Ishikawa (cell line): ENCODE measurements around the gene RHEX.

Experiments
- CEBPB ChIP-seq: IDR thresholded peaks from 2 replicates; pipeline ENCODE4 v1.6.1; 2012
- CREB1 ChIP-seq: IDR thresholded peaks from 2 replicates; pipeline ENCODE4 v1.6.1; 2012; ENCODE audit warnings: low read depth
- EGR1 ChIP-seq: IDR thresholded peaks from 2 replicates; pipeline ENCODE4 v1.6.1; 2012
- EP300 ChIP-seq: IDR thresholded peaks from 2 replicates; pipeline ENCODE4 v1.6.1; 2012; ENCODE audit warnings: borderline replicate concordance
- FOXM1 ChIP-seq: IDR thresholded peaks from 2 replicates; pipeline ENCODE4 v1.6.1; 2012; ENCODE audit warnings: low read depth, borderline replicate concordance
- MAX ChIP-seq: IDR thresholded peaks from 2 replicates; pipeline ENCODE4 v1.6.1; 2012
- NFIC ChIP-seq: IDR thresholded peaks from 2 replicates; pipeline ENCODE4 v1.6.1; 2012
- RAD21 ChIP-seq: IDR thresholded peaks from 2 replicates; pipeline ENCODE4 v1.6.1; 2012; ENCODE audit warnings: low read depth
- TAF1 ChIP-seq: IDR thresholded peaks from 2 replicates; pipeline ENCODE4 v1.6.1; 2012; ENCODE audit warnings: low read depth, mild to moderate bottlenecking
- TCF12 ChIP-seq: IDR thresholded peaks from 2 replicates; pipeline ENCODE4 v1.6.1; 2012; ENCODE audit warnings: low read depth
- TEAD4 ChIP-seq: IDR thresholded peaks from 2 replicates; pipeline ENCODE4 v1.6.1; 2012
- YY1 ChIP-seq: IDR thresholded peaks from 2 replicates; pipeline ENCODE4 v1.6.1; 2012; ENCODE audit warnings: low read depth
- ZBTB7A ChIP-seq: IDR thresholded peaks from 2 replicates; pipeline ENCODE4 v1.6.1; 2012; ENCODE audit warnings: low read depth
- TF ChIP-seq, protein P1 (sequence below): IDR thresholded peaks from 2 replicates; pipeline ENCODE4 v1.6.1; 2012
- TF ChIP-seq, protein P2 (sequence below): IDR thresholded peaks from 2 replicates; pipeline ENCODE4 v1.6.1; 2012; ENCODE audit warnings: low read depth, mild to moderate bottlenecking

Gene RHEX

GRCh38 chr1:206120406-206120805, 67.4 kb downstream of the RHEX start:
- TF ChIP-seq TCF12 (no peak), TEAD4 (no peak), RAD21 (no peak), CREB1 (no peak), EGR1 (no peak)

DNA sequence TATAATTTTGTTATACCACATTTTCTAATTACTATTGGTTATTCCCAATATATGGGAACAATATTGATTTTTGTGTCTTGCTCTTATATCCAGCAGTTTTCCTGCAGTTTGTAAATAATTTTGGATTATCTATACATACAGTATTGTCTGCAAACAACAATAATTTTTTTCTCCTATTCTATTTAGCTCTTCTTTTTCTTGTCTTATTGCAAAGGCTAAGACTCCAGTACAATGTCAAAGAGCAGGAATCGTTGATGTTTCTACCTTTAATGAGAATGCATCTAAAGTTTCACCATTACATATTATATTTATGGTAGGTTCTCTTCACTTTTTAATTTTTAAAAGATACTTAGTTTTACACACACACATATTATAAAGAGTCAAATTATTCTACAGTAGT, 68.3 kb downstream of the RHEX start:
- no peak for TF ChIP-seq EP300
- TF ChIP-seq CEBPB, result no peak
- TF ChIP-seq FOXM1, result no peak
- TF ChIP-seq, protein P1, sequence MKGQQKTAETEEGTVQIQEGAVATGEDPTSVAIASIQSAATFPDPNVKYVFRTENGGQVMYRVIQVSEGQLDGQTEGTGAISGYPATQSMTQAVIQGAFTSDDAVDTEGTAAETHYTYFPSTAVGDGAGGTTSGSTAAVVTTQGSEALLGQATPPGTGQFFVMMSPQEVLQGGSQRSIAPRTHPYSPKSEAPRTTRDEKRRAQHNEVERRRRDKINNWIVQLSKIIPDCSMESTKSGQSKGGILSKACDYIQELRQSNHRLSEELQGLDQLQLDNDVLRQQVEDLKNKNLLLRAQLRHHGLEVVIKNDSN, result no peak
- TF ChIP-seq TCF12, result no peak
- no peak for TF ChIP-seq RAD21
- TF ChIP-seq TEAD4, result no peak
- no peak for TF ChIP-seq YY1
- TF ChIP-seq EGR1, result no peak
- TF ChIP-seq, protein P2, sequence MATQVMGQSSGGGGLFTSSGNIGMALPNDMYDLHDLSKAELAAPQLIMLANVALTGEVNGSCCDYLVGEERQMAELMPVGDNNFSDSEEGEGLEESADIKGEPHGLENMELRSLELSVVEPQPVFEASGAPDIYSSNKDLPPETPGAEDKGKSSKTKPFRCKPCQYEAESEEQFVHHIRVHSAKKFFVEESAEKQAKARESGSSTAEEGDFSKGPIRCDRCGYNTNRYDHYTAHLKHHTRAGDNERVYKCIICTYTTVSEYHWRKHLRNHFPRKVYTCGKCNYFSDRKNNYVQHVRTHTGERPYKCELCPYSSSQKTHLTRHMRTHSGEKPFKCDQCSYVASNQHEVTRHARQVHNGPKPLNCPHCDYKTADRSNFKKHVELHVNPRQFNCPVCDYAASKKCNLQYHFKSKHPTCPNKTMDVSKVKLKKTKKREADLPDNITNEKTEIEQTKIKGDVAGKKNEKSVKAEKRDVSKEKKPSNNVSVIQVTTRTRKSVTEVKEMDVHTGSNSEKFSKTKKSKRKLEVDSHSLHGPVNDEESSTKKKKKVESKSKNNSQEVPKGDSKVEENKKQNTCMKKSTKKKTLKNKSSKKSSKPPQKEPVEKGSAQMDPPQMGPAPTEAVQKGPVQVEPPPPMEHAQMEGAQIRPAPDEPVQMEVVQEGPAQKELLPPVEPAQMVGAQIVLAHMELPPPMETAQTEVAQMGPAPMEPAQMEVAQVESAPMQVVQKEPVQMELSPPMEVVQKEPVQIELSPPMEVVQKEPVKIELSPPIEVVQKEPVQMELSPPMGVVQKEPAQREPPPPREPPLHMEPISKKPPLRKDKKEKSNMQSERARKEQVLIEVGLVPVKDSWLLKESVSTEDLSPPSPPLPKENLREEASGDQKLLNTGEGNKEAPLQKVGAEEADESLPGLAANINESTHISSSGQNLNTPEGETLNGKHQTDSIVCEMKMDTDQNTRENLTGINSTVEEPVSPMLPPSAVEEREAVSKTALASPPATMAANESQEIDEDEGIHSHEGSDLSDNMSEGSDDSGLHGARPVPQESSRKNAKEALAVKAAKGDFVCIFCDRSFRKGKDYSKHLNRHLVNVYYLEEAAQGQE, result no peak
- TF ChIP-seq MAX, result no peak
- no peak for TF ChIP-seq NFIC

- no peak for TF ChIP-seq TCF12
- no peak for TF ChIP-seq NFIC
- TF ChIP-seq EP300, result no peak
- TF ChIP-seq, protein P1, result no peak
- TF ChIP-seq CREB1, result no peak
- no peak for TF ChIP-seq EGR1
- TF ChIP-seq ZBTB7A, result no peak
- TF ChIP-seq, protein P2, result no peak
- no peak for TF ChIP-seq RAD21
- TF ChIP-seq YY1, result no peak
- TF ChIP-seq CEBPB, result no peak
- TF ChIP-seq FOXM1, result no peak
Measured at GRCh38 chr1:206122686-206123085, 69.7 kb downstream of the RHEX start.

GRCh38 chr1:206125346-206125745, 72.4 kb downstream of the RHEX start:
- TF ChIP-seq EGR1 (no peak), CEBPB (no peak), TCF12 (no peak), CREB1 (no peak)

DNA sequence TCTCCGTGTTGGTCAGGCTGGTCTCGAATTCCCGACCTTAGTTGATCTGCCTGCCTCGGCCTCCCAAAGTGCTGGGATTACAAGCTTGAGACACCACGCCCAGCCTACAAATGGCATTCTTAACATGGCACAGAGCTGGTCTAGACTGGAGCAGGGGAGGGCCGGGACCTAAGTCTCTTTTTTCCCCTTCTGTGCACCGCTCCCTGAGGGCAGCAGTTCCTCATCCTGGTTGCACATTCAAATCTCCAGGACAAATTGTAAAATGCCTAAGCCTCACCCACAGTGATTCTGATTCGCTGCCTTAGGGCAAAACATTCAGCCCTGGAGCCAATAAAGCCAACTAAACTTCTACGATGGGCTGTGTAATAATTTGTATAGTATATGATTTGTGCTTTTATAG, 74.4 kb downstream of the RHEX start:
- TF ChIP-seq EGR1 (no peak), ZBTB7A (no peak), EP300 (no peak), TEAD4 (no peak), NFIC (no peak), CREB1 (no peak), MAX (no peak), CEBPB (no peak), RAD21 (no peak), TAF1 (no peak), TCF12 (no peak), FOXM1 (no peak)
- TF ChIP-seq, protein P1, result no peak

DNA sequence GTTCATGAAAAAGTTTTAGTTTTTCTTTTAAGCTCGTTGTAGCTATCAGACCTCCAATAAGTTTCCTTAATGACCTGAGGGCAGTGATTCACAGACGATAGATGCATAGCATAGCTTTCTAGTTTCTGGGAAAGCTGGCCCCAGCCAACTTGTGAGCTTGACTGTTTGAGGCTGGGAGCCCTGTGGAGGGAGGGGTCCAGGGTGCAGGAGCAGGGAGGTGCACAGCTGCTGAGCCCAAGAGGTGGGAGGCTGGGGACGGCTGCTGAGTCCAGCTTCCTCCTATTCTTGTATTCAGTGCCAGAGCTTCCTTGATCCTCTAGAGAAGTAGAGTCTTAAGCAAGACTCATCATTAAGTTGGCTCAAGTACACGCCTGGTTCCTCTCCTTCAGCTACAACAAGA, 75.2 kb downstream of the RHEX start:
- TF ChIP-seq EGR1 (no peak), MAX (no peak), CREB1 (no peak), FOXM1 (no peak)

- TF ChIP-seq FOXM1 (no peak), TEAD4 (no peak), TCF12 (no peak), RAD21 (no peak), ZBTB7A (no peak), MAX (no peak), EP300 (no peak), TAF1 (no peak), CEBPB (no peak), EGR1 (no peak), YY1 (no peak), CREB1 (no peak), NFIC (no peak)
- TF ChIP-seq, protein P1, result no peak
- TF ChIP-seq, protein P2, result no peak
Measured at GRCh38 chr1:206131037-206131436, 78.1 kb downstream of the RHEX start.
